CD14-positive monocyte (primary cell): ENCODE data around the gene ADCY1. TPM values are rescaled to one million over a fixed set of nuclear protein-coding genes. Genes with fewer than 3 reads are reported as not detected.
A peak's percentile ranks its signal among the peaks of the same experiment; 100 is the strongest.

Experiments used
- DNase-seq, 3 donors: peaks; one replicate each; pipeline ENCODE4 v3.0.0-alpha.2; 2011 to 2022
- H2AFZ ChIP-seq: 2 replicates; pipeline ENCODE4 v1.6.0; 2012; ENCODE audit warnings: mild to moderate bottlenecking, low read depth, low read length, inconsistent platforms; ENCODE audit not compliant: insufficient read depth, poor library complexity, severe bottlenecking
- H3K27ac ChIP-seq, 2 donors: 1 replicate in 1 of 2; 2 replicates in 1 of 2; pipeline ENCODE4 v1.5.1; 2012 to 2013; ENCODE audit warnings: low read length in 2 of 2, control low read depth in 1 of 2, inconsistent platforms in 1 of 2, low read depth in 1 of 2, mild to moderate bottlenecking in 1 of 2
- H3K27me3 ChIP-seq, 2 donors: one replicate each; pipeline versions ENCODE4 v1.6.0 to v1.6.1; 2011 to 2013; ENCODE audit warnings: low read length in 2 of 2; ENCODE audit not compliant: control insufficient read depth in 2 of 2, insufficient read depth in 2 of 2
- H3K36me3 ChIP-seq, 2 donors: replicated peaks in 1 of 2; 1 replicate in 1 of 2; 2 replicates in 1 of 2; pipeline versions ENCODE4 v1.5.1 to v1.6.1; 2012 to 2013; ENCODE audit warnings: low read length in 2 of 2, control low read depth in 1 of 2, inconsistent platforms in 1 of 2, mild to moderate bottlenecking in 1 of 2; ENCODE audit not compliant: insufficient read depth in 2 of 2, control insufficient read depth in 1 of 2
- H3K4me1 ChIP-seq, 2 donors: 1 replicate in 1 of 2; 2 replicates in 1 of 2; pipeline versions ENCODE4 v1.5.1 to v1.6.1; 2012 to 2013; ENCODE audit warnings: low read length in 2 of 2, control low read depth in 1 of 2, inconsistent platforms in 1 of 2, mild to moderate bottlenecking in 1 of 2, moderate library complexity in 1 of 2; ENCODE audit not compliant: insufficient read depth in 2 of 2, control insufficient read depth in 1 of 2
- H3K4me2 ChIP-seq: replicated peaks from 2 replicates; pipeline ENCODE3; 2012; ENCODE audit warnings: low read length, moderate library complexity, mild to moderate bottlenecking; ENCODE audit not compliant: poor library complexity, severe bottlenecking; ENCODE audit errors: extremely low read depth
- H3K4me3 ChIP-seq, 3 experiments: fragments of 200-600 bp in 1 of 3; sonication (generic) in 1 of 3; replicated peaks in 1 of 3; 1 replicate in 2 of 3; 2 replicates in 1 of 3; pipeline ENCODE4 v1.5.1; 2011 to 2013; ENCODE audit warnings: low read length in 3 of 3, mild to moderate bottlenecking in 3 of 3, control low read depth in 2 of 3, low read depth in 2 of 3, inconsistent platforms in 1 of 3, moderate library complexity in 1 of 3
- H3K79me2 ChIP-seq: 2 replicates; pipeline ENCODE4 v1.6.0; 2012; ENCODE audit warnings: mild to moderate bottlenecking, control low read depth, inconsistent platforms, low read length, moderate library complexity; ENCODE audit not compliant: insufficient read depth
- H3K9ac ChIP-seq: 2 replicates; pipeline ENCODE4 v1.6.0; 2017; ENCODE audit warnings: low read length, mild to moderate bottlenecking; ENCODE audit not compliant: insufficient read depth, poor library complexity, severe bottlenecking
- H3K9me3 ChIP-seq, 2 donors: replicated peaks in 1 of 2; 1 replicate in 1 of 2; 2 replicates in 1 of 2; pipeline versions ENCODE4 v1.5.1 to v1.6.1; 2012 to 2013; ENCODE audit warnings: low read length in 2 of 2, control low read depth in 1 of 2; ENCODE audit not compliant: control insufficient read depth in 1 of 2, insufficient read depth in 1 of 2
- H4K20me1 ChIP-seq: 2 replicates; pipeline ENCODE4 v1.6.0; 2012; ENCODE audit warnings: mild to moderate bottlenecking, low read length, control low read depth, moderate library complexity; ENCODE audit not compliant: insufficient read depth
- H3K27ac Mint-ChIP-seq, 7 donors: one replicate each; pipeline ENCODE4 v1.8.0; 2020; ENCODE audit warnings: mild to moderate bottlenecking in 7 of 7, mixed read lengths in 7 of 7, moderate library complexity in 6 of 7, inconsistent platforms in 2 of 7
- H3K27me3 Mint-ChIP-seq, 3 donors: one replicate each; pipeline ENCODE4 v1.8.0; 2021 to 2022; ENCODE audit warnings: low read depth in 3 of 3, mild to moderate bottlenecking in 3 of 3, mixed read lengths in 3 of 3, moderate library complexity in 3 of 3, inconsistent platforms in 1 of 3
- H3K36me3 Mint-ChIP-seq, 2 donors: one replicate each; pipeline ENCODE4 v1.8.0; 2020; ENCODE audit warnings: mixed read lengths in 2 of 2, inconsistent platforms in 1 of 2, mild to moderate bottlenecking in 1 of 2
- H3K4me1 Mint-ChIP-seq: one replicate; pipeline ENCODE4 v1.8.0; 2020; ENCODE audit warnings: mild to moderate bottlenecking, mixed read lengths
- H3K4me3 Mint-ChIP-seq, 2 donors: one replicate each; pipeline ENCODE4 v1.8.0; 2020; ENCODE audit warnings: mild to moderate bottlenecking in 2 of 2, mixed read lengths in 2 of 2, moderate library complexity in 1 of 2
- H3K9me3 Mint-ChIP-seq, 7 donors: one replicate each; pipeline ENCODE4 v1.8.0; 2020 to 2022; ENCODE audit warnings: mixed read lengths in 7 of 7, mild to moderate bottlenecking in 6 of 7, moderate library complexity in 6 of 7, inconsistent platforms in 2 of 7
- WGBS: methylation state at CpG from one replicate; pipeline ENCODE4 v1.1.5; 2013; ENCODE audit warnings: missing lambda C conversion rate; ENCODE audit not compliant: insufficient coverage; 5-methylcytosine and 5-hydroxymethylcytosine counted together
- intact Hi-C, 2 donors: fragments of 100-400 bp; cut with micrococcal nuclease; formaldehyde crosslinking; loops; one replicate each; pipeline versions ENCODE4 v1.15.0 to v1.15.1; 2023
- polyA plus RNA-seq, 3 donors: library from polyadenylated mRNA; depleted of rRNA in 1 of 3; unstranded in 2 of 3; stranded (reverse) in 1 of 3; fragments of 300-500 nt in 2 of 3; fragments of >200 nt in 1 of 3; fragmentation: Illumina TruSeq in 2 of 3; gene quantifications; 1 replicate in 2 of 3; 2 replicates in 1 of 3; pipeline ENCODE4 v1.2.3, GENCODE V29; 2012 to 2021
- TF ChIP-seq, protein P1 (sequence below): fragments of 200-600 bp; IDR thresholded peaks from one replicate; pipeline ENCODE4 v1.8.0; 2022; ENCODE audit warnings: antibody characterized with exemption, mild to moderate bottlenecking

The ADCY1 gene
- polyA plus RNA-seq, 3 donors, result 0.01 TPM; not detected in 2

DNA sequence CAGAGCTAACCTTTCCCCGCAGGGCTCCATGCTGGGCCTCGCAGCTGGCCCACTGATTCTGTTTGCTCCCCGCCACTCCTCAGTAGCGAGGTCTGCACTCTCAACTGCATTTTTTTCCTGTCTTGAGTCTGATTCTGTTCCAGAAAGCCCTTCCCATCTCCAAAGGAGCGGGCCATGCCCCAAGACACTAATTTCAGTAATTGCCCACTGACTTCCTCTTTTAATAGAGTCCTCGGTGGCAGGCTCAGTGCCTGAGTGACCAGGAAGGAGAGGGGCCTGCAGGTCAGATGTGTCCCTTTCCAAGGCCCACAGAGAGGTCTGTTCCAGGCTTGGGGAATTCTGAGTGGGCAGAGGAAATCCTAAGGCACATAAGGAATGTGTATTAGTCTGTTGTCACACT is 77.4 kb downstream of the ADCY1 start:
- no peak overlapping the region for H3K27ac ChIP-seq
- H3K27me3 ChIP-seq, result no peaks in the 10 kb centered on the region
- TF ChIP-seq, protein P1, sequence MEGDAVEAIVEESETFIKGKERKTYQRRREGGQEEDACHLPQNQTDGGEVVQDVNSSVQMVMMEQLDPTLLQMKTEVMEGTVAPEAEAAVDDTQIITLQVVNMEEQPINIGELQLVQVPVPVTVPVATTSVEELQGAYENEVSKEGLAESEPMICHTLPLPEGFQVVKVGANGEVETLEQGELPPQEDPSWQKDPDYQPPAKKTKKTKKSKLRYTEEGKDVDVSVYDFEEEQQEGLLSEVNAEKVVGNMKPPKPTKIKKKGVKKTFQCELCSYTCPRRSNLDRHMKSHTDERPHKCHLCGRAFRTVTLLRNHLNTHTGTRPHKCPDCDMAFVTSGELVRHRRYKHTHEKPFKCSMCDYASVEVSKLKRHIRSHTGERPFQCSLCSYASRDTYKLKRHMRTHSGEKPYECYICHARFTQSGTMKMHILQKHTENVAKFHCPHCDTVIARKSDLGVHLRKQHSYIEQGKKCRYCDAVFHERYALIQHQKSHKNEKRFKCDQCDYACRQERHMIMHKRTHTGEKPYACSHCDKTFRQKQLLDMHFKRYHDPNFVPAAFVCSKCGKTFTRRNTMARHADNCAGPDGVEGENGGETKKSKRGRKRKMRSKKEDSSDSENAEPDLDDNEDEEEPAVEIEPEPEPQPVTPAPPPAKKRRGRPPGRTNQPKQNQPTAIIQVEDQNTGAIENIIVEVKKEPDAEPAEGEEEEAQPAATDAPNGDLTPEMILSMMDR, result no peak
- Mint-ChIP-seq H3K27ac (no peak overlapping the region), H3K27me3 (peaks cover 0 to 2% (median 1%) of the 10 kb centered on the region in 3 donors), H3K36me3 (no peaks in the 10 kb centered on the region), H3K4me1 (no peaks in the 10 kb centered on the region), H3K9me3 (peaks cover 0 to 6% (median 0%) of the 10 kb centered on the region in 7 donors), H3K4me3 (no peak overlapping the region)
- WGBS, result 81% methylated on average over 6 of the region's 6 CpGs
- no peaks in the 10 kb centered on the region for H3K9me3 ChIP-seq
- intact Hi-C loops, result no loop called here
- no peak for DNase-seq
- no peak overlapping the region for H3K4me3 ChIP-seq
- no peaks in the 10 kb centered on the region for H3K79me2 ChIP-seq
- no peaks in the 10 kb centered on the region for H4K20me1 ChIP-seq
- no peaks in the 10 kb centered on the region for H3K4me1 ChIP-seq
- no peak overlapping the region for H3K4me2 ChIP-seq
- H3K9ac ChIP-seq, result no peak overlapping the region
- H2AFZ ChIP-seq, result no peak overlapping the region
- H3K36me3 ChIP-seq, result no peaks in the 10 kb centered on the region

DNA sequence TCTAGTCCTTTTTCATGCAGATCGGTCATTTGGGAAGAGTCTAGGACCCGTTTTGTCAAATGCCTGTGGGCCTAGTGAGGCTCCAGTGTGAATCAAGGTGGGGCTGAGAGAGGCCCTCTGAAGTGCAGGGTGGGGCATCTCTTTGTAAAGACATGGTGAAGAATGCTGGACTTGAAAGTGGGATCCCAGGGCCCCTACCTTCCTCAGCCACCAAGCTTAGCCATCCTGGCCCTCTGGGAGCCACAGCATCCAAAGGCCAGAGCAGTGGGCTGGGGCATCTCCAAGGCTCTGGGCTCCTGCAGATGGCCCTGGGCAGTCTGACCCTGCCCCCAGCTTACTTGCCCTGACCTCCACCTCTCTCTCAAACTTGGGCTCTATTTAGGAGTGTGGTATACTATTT is 78.5 kb downstream of the ADCY1 start:
- TF ChIP-seq, protein P1, result no peak
- no peak overlapping the region for H3K4me3 Mint-ChIP-seq
- H3K9me3 ChIP-seq, result no peaks in the 10 kb centered on the region
- no peak overlapping the region for H3K9ac ChIP-seq
- H3K27me3 ChIP-seq, result no peaks in the 10 kb centered on the region
- no peak overlapping the region for H3K4me3 ChIP-seq
- peak overlapping the region in 1 of 7 donors; percentile 69 for H3K27ac Mint-ChIP-seq
- no peak overlapping the region for H3K27ac ChIP-seq
- no peaks in the 10 kb centered on the region for H3K79me2 ChIP-seq
- H3K4me2 ChIP-seq, result no peak overlapping the region
- no peak for DNase-seq
- H3K9me3 Mint-ChIP-seq, result peaks cover 0 to 6% (median 0%) of the 10 kb centered on the region in 7 donors
- no peaks in the 10 kb centered on the region for H4K20me1 ChIP-seq
- H3K4me1 ChIP-seq, result no peaks in the 10 kb centered on the region
- intact Hi-C loops, result no loop called here
- H3K27me3 Mint-ChIP-seq, result peaks cover 0 to 2% (median 1%) of the 10 kb centered on the region in 3 donors
- H3K36me3 ChIP-seq, result no peaks in the 10 kb centered on the region
- WGBS, result no CpG with 5 or more reads among the region's 2 CpGs
- no peaks in the 10 kb centered on the region for H3K36me3 Mint-ChIP-seq
- H3K4me1 Mint-ChIP-seq, result no peaks in the 10 kb centered on the region
- H2AFZ ChIP-seq, result no peak overlapping the region
